Neural cell (in vitro differentiated cells): ENCODE data around the gene CPM.

Experiments
- CTCF ChIP-seq: fragments of 450-650 bp; IDR thresholded peaks from 2 replicates; pipeline ENCODE4 v1.5.1; 2014; ENCODE audit warnings: antibody characterized with exemption, mild to moderate bottlenecking, moderate library complexity; ENCODE audit not compliant: poor library complexity, severe bottlenecking
- EP300 ChIP-seq: fragments of 450-650 bp; conservative IDR thresholded peaks from 2 replicates; pipeline ENCODE4 v1.6.1; 2014; ENCODE audit warnings: antibody characterized with exemption, mild to moderate bottlenecking, moderate library complexity; ENCODE audit not compliant: poor library complexity, severe bottlenecking

GRCh38 chr12:68883151-68883550, 49.8 kb downstream of the CPM start:
- TF ChIP-seq CTCF (no peak), EP300 (no peak)
